Activated naive CD4-positive, alpha-beta T cell treated with anti-CD3 and anti-CD28 coated beads, Interleukin-2, amount 10 ng/mL, durations not matched to agents 5 hours and 36 hours (primary cell): ENCODE data around the gene RPS6KB1. TPM values are rescaled to one million over a fixed set of nuclear protein-coding genes. Genes with fewer than 3 reads are reported as not detected.

Source experiments
- total RNA-seq, 2 experiments: library from RNA; stranded (reverse); gene quantifications; one replicate each; pipeline ENCODE4 v1.2.3, GENCODE V29; 2021

Gene RPS6KB1
- 10 to 100 TPM; 44.4 to 52.3 TPM for total RNA-seq

DNA sequence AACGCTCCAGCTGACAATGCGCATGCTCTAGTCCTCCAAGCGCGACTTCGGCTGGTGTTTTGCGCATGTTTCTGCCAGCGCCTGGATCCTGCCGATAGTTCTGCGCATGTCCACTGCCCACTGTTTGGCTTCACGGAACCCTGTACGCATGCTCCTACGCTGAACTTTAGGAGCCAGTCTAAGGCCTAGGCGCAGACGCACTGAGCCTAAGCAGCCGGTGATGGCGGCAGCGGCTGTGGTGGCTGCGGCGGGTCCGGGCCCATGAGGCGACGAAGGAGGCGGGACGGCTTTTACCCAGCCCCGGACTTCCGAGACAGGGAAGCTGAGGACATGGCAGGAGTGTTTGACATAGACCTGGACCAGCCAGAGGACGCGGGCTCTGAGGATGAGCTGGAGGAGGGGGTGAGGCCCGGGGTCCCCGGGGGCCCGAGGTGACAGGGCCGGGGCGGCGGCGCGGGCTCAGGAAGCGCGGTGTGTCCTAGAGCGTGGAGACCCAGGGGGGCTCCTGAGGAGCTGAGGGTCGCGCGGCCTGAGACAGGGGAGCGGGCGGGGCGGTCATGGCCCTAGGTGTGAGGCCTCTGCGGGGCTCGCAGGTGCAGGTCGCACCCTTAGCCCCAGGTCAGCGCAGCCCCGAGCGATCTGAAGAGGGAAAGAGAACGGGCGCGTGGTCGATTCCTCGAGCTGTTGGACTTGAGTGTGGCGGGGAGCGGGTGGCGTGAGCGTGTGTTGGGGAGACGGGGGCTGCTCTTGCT, at the start of gene RPS6KB1, which contains the start of gene TUBD1:
TSS of gene RPS6KB1 (plus strand) at position 198 of the 752 bp plus-strand sequence. CDS start at position 262, 64 bp downstream.
TSS of gene TUBD1 (minus strand) at position 20 of the 752 bp plus-strand sequence. CDS start 1,941 bp downstream, outside the sequence.

DNA sequence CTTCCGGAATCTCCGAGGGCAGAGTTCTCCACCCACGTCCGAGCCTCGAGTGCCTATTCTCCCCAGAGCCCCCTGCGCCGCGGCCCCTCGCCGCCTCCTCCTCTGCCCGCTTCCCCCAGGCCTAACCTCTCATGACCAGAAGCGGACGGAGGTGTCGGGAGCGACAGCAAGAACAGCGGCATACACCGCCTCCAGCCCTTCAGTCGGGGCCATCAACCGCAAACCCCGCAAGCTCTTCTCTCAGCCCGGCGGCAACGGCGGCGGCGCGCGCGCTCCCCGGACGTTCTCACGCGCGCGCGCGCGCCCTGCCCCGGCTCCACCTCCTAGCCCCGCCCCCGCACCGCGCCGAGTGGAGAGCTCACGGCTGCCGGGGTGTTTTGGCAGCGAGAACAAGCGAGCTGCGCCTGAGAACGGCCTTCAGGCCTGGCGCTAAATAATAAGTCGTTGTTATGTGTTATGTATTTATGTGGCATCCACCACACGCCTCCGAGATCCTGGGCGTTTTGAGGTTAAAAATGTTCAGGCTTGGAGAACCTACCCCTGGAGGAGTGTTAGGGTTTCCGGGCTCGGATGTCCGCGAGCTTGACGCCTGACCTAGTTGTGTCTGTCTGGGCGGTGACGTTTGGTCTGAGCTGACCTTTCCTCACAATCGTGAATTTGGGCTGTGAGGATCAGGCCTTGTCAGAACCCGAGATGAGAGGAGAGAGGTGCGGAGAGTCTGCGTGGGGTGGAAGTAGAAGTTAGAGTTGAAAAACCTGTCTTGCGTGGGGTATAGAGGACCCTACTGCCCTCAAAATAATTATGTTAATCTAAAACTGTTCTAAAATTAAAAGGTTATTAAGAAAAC, 71.8 kb downstream of the RPS6KB1 start, which contains the start of gene RNFT1:
TSS of gene RNFT1 (minus strand) at position 259 of the 847 bp plus-strand sequence. CDS start at position 182, 77 bp downstream.

Other genes with a start within 250 kb of the RPS6KB1 start
- gene PTRH2, start 185.7 kb upstream of the RPS6KB1 start, total RNA-seq: 10 to 100 TPM; 17.5 to 19.1 TPM
- 100 to 1,000 TPM; 189 to 206 TPM for gene VMP1, start 185.5 kb upstream of the RPS6KB1 start, total RNA-seq
- gene TUBD1, start 178 bp upstream of the RPS6KB1 start, total RNA-seq: 10 to 100 TPM; 10.3 to 12.4 TPM
- gene RNFT1, start 71.6 kb downstream of the RPS6KB1 start, total RNA-seq: 10 to 100 TPM; 17.5 to 17.6 TPM
- 10 to 100 TPM; 24.9 to 25.3 TPM for gene HEATR6, start 185.8 kb downstream of the RPS6KB1 start, total RNA-seq